ENCODE results near the gene ARRB1. TPM values are rescaled to one million over a fixed set of nuclear protein-coding genes. Genes with fewer than 3 reads are reported as not detected.

ARRB1 gene
- total RNA-seq, 1 experiment from 2014 or later, result 219 TPM

GRCh38 chr11:75301601-75302345, 49.7 kb downstream of the ARRB1 start:
- DNase-seq (ENCODE audit: low read depth, low spot score), result no peak
- ChIA-PET CTCF (no interaction called here), POLR2A (no interaction called here)
- Histone ChIP-seq H3K9me3 (ENCODE audit: control insufficient read depth, insufficient read depth, low read depth, low read length) (no peaks in the 10 kb centered on the region), H3K27me3 (ENCODE audit: control insufficient read depth, insufficient read depth, low read length) (no peaks in the 10 kb centered on the region), H3K27ac (ENCODE audit: low read length) (peak overlapping the region; percentile 9), H3K4me3 (ENCODE audit: low read depth in 2 of 2, low read length in 2 of 2) (no peak overlapping the region), H3K4me1 (ENCODE audit: control insufficient read depth, insufficient read depth, low read length) (peaks cover 22% of the 10 kb centered on the region), H3K36me3 (ENCODE audit: control insufficient read depth, insufficient read depth, low read length) (no peaks in the 10 kb centered on the region)
- in situ Hi-C loops (cut with HindIII; ENCODE audit: low pct_unique_long_range_greater_than_20kb, low sequenced_read_pairs) (no loop called here), intact Hi-C loops (cut with micrococcal nuclease; ENCODE audit: unreplicated experiment) (no loop called here)
- BruUV-seq (replicated peaks), result no TSS peak
- TF ChIP-seq, protein P1, sequence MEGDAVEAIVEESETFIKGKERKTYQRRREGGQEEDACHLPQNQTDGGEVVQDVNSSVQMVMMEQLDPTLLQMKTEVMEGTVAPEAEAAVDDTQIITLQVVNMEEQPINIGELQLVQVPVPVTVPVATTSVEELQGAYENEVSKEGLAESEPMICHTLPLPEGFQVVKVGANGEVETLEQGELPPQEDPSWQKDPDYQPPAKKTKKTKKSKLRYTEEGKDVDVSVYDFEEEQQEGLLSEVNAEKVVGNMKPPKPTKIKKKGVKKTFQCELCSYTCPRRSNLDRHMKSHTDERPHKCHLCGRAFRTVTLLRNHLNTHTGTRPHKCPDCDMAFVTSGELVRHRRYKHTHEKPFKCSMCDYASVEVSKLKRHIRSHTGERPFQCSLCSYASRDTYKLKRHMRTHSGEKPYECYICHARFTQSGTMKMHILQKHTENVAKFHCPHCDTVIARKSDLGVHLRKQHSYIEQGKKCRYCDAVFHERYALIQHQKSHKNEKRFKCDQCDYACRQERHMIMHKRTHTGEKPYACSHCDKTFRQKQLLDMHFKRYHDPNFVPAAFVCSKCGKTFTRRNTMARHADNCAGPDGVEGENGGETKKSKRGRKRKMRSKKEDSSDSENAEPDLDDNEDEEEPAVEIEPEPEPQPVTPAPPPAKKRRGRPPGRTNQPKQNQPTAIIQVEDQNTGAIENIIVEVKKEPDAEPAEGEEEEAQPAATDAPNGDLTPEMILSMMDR (IDR thresholded peaks at IDR 0.05), result no peak
- no peak for TF ChIP-seq POLR2AphosphoS5 (IDR thresholded peaks at IDR 0.05; ENCODE audit: low read depth, low read length)
- no peak for TF ChIP-seq TCF7L2 (IDR thresholded peaks at IDR 0.05; ENCODE audit: low read depth, low read length)
- no peak for TF ChIP-seq SIN3A (IDR thresholded peaks at IDR 0.05; ENCODE audit: borderline replicate concordance, insufficient read depth, low read depth, low read length)
- TF ChIP-seq, protein P2, sequence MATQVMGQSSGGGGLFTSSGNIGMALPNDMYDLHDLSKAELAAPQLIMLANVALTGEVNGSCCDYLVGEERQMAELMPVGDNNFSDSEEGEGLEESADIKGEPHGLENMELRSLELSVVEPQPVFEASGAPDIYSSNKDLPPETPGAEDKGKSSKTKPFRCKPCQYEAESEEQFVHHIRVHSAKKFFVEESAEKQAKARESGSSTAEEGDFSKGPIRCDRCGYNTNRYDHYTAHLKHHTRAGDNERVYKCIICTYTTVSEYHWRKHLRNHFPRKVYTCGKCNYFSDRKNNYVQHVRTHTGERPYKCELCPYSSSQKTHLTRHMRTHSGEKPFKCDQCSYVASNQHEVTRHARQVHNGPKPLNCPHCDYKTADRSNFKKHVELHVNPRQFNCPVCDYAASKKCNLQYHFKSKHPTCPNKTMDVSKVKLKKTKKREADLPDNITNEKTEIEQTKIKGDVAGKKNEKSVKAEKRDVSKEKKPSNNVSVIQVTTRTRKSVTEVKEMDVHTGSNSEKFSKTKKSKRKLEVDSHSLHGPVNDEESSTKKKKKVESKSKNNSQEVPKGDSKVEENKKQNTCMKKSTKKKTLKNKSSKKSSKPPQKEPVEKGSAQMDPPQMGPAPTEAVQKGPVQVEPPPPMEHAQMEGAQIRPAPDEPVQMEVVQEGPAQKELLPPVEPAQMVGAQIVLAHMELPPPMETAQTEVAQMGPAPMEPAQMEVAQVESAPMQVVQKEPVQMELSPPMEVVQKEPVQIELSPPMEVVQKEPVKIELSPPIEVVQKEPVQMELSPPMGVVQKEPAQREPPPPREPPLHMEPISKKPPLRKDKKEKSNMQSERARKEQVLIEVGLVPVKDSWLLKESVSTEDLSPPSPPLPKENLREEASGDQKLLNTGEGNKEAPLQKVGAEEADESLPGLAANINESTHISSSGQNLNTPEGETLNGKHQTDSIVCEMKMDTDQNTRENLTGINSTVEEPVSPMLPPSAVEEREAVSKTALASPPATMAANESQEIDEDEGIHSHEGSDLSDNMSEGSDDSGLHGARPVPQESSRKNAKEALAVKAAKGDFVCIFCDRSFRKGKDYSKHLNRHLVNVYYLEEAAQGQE (IDR thresholded peaks at IDR 0.05; ENCODE audit: insufficient read depth in 1 of 2, low read depth in 2 of 2, low read length in 1 of 2), result no peak
- peak; percentile 30 for ATAC-seq

DNA sequence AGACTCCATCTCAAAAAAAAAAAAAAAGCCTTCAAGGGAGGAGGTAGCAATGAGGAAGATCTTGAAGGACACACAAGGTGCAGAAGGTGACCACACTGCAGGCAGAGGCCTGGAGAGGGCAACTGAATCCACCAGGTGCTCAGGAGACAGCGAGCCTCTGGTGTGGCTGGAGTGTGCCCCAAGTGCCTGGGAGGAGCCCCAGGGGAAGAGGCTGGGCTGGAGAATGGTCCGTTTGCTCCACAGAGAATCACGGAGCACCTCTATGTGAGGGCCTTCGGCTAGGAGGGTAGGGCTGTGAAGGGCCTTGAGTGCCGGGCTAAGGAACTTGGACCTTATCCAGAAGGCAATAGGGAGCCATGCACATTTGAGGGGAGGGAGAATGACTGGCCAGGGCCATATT, 50.3 kb downstream of the ARRB1 start:
- Histone ChIP-seq H3K36me3 (ENCODE audit: control insufficient read depth, insufficient read depth, low read length) (no peaks in the 10 kb centered on the region), H3K9me3 (ENCODE audit: control insufficient read depth, insufficient read depth, low read depth, low read length) (no peaks in the 10 kb centered on the region), H3K4me3 (ENCODE audit: low read depth in 2 of 2, low read length in 2 of 2) (no peak overlapping the region), H3K27ac (ENCODE audit: low read length) (no peak overlapping the region; the same call in 1 of the 2 replicates), H3K4me1 (ENCODE audit: control insufficient read depth, insufficient read depth, low read length) (peaks cover 16% of the 10 kb centered on the region), H3K27me3 (ENCODE audit: control insufficient read depth, insufficient read depth, low read length) (no peaks in the 10 kb centered on the region)
- DNase-seq (ENCODE audit: low read depth, low spot score), result no peak
- TF ChIP-seq, protein P1 (IDR thresholded peaks at IDR 0.05), result no peak
- TF ChIP-seq SIN3A (IDR thresholded peaks at IDR 0.05; ENCODE audit: borderline replicate concordance, insufficient read depth, low read depth, low read length), result no peak
- in situ Hi-C loops (cut with HindIII; ENCODE audit: low pct_unique_long_range_greater_than_20kb, low sequenced_read_pairs), result no loop called here
- no TSS peak for BruUV-seq (replicated peaks)
- ATAC-seq, result peak; percentile 36; the same call in 1 of the 2 replicates
- intact Hi-C loops (cut with micrococcal nuclease; ENCODE audit: unreplicated experiment), result no loop called here
- ChIA-PET POLR2A (no interaction called here), CTCF (no interaction called here)
